H1 (cell line): ENCODE data around the gene SLC16A9. TPM values are rescaled to one million over a fixed set of nuclear protein-coding genes. Genes with fewer than 3 reads are reported as not detected.

Source experiments
- EP300 ChIP-seq, 2 experiments: IDR thresholded peaks; 1 replicate in 1 of 2; 2 replicates in 1 of 2; pipeline ENCODE4 v1.6.1; 2011 to 2012; ENCODE audit warnings: low read depth in 2 of 2, low read length in 2 of 2, mild to moderate bottlenecking in 2 of 2, borderline replicate concordance in 1 of 2, inconsistent platforms in 1 of 2, moderate library complexity in 1 of 2
- GTF2F1 ChIP-seq: IDR thresholded peaks from 2 replicates; pipeline ENCODE4 v1.6.1; 2012; ENCODE audit warnings: low read depth, low read length, improper control_type of control experiment, borderline replicate concordance
- KDM5A ChIP-seq: fragments of 200-600 bp; IDR thresholded peaks from 2 replicates; pipeline ENCODE4 v1.7.1; 2012; ENCODE audit warnings: mild to moderate bottlenecking, low read length, inconsistent platforms, mixed read lengths
- POU5F1 ChIP-seq: IDR thresholded peaks from 2 replicates; pipeline ENCODE4 v1.6.1; 2011; ENCODE audit warnings: low read depth, mild to moderate bottlenecking, low read length, moderate library complexity
- TAF1 ChIP-seq: IDR thresholded peaks from 2 replicates; pipeline ENCODE4 v1.6.1; 2011; ENCODE audit warnings: mild to moderate bottlenecking, low read depth, low read length
- polyA plus RNA-seq, 7 experiments: library from polyadenylated mRNA; depleted of rRNA in 3 of 7; stranded (reverse) in 5 of 7; unstranded in 2 of 7; fragments of >200 nt in 5 of 7; fragments of 200-250 nt in 2 of 7; gene quantifications; 1 replicate in 5 of 7; 2 replicates in 1 of 7; 4 replicates in 1 of 7; pipeline versions ENCODE4 v1.2.1 to v1.2.3, GENCODE V29; 2011 to 2013; ENCODE audit warnings: missing spikeins in 2 of 7, mixed read lengths in 2 of 7
- total RNA-seq: library from RNA; stranded (reverse); fragmentation: NEBNext Ultra II Directional; extraction: Animal tissue kit (Norgen Biotek cat#: 25700); gene quantifications from 2 replicates; pipeline ENCODE4 v1.2.1, GENCODE V29; 2021
- TF ChIP-seq, protein P1 (sequence below): IDR thresholded peaks from 2 replicates; pipeline ENCODE4 v1.6.1; 2012; ENCODE audit warnings: low read length, inconsistent platforms

The SLC16A9 gene
- total and polyA plus RNA-seq, 2 of the 8 experiments (the other 6 are each of a cell fraction or from before 2014, with no cell fraction given) = 11.2 to 20.5 TPM

GRCh38 chr10:59670269-59670668 lies 39.4 kb downstream of the SLC16A9 start (continued):
- TF ChIP-seq, protein P1, sequence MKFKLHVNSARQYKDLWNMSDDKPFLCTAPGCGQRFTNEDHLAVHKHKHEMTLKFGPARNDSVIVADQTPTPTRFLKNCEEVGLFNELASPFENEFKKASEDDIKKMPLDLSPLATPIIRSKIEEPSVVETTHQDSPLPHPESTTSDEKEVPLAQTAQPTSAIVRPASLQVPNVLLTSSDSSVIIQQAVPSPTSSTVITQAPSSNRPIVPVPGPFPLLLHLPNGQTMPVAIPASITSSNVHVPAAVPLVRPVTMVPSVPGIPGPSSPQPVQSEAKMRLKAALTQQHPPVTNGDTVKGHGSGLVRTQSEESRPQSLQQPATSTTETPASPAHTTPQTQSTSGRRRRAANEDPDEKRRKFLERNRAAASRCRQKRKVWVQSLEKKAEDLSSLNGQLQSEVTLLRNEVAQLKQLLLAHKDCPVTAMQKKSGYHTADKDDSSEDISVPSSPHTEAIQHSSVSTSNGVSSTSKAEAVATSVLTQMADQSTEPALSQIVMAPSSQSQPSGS = no peak
- TF ChIP-seq POU5F1 (no peak), EP300 (IDR thresholded peaks at IDR 0.05; ENCODE audit: borderline replicate concordance in 1 of 2, low read depth in 2 of 2, low read length in 2 of 2) (no peak), TAF1 (no peak), GTF2F1 (no peak), KDM5A (no peak)
- TF ChIP-seq, all 59 proteins: peak for 0
